Heart left ventricle (tissue), 16 donors: Measurements from ENCODE around the gene IQGAP2. TPM values are rescaled to one million over a fixed set of nuclear protein-coding genes. Genes with fewer than 3 reads are reported as not detected.

Experiments used
- ATAC-seq, 4 donors: fragments of 200-7000 bp; cut with Tn5 transposase; one replicate each; pipeline ENCODE4 v1.9.1; 2020 to 2022; ENCODE audit warnings: moderate library complexity in 4 of 4, mild to moderate bottlenecking in 3 of 4, moderate number of reproducible peaks in 1 of 4
- DNase-seq, 5 donors: peaks; one replicate each; pipeline ENCODE4 v3.0.0-alpha.2; 2020
- H3K27ac ChIP-seq, 12 donors: fragments of 200-600 bp; sonication (generic) in 4 of 12; one replicate each; pipeline versions ENCODE4 v1.5.0 to v1.8.0; 2016 to 2022; ENCODE audit warnings: mild to moderate bottlenecking in 2 of 12
- H3K27me3 ChIP-seq, 9 donors: fragments of 200-600 bp; sonication (generic) in 2 of 9; one replicate each; pipeline versions ENCODE4 v1.5.1 to v1.8.0; 2016 to 2022; ENCODE audit warnings: mild to moderate bottlenecking in 3 of 9
- H3K36me3 ChIP-seq, 9 donors: fragments of 200-600 bp; sonication (generic) in 2 of 9; one replicate each; pipeline versions ENCODE4 v1.5.0 to v1.8.0; 2018 to 2022; ENCODE audit warnings: mild to moderate bottlenecking in 2 of 9
- H3K4me1 ChIP-seq, 12 donors: fragments of 200-600 bp; sonication (generic) in 4 of 12; one replicate each; pipeline versions ENCODE4 v1.5.0 to v1.8.0; 2016 to 2022; ENCODE audit warnings: mild to moderate bottlenecking in 3 of 12
- H3K4me3 ChIP-seq, 12 donors: fragments of 200-600 bp; sonication (generic) in 4 of 12; one replicate each; pipeline versions ENCODE4 v1.5.0 to v1.8.0; 2017 to 2022; ENCODE audit warnings: mild to moderate bottlenecking in 9 of 12, moderate library complexity in 4 of 12
- H3K9me3 ChIP-seq, 12 donors: fragments of 200-600 bp; sonication (generic) in 4 of 12; one replicate each; pipeline versions ENCODE4 v1.5.0 to v1.8.0; 2016 to 2022; ENCODE audit warnings: mild to moderate bottlenecking in 1 of 12
- POLR2A ChIP-seq, 2 donors: fragments of 450-650 bp; IDR thresholded peaks; one replicate each; pipeline ENCODE4 v1.6.1; 2017; ENCODE audit warnings: antibody characterized with exemption in 2 of 2, mild to moderate bottlenecking in 2 of 2, moderate library complexity in 2 of 2
- WGBS, 4 donors: extraction: QIAGEN DNeasy Blood & Tissue Kit in 2 of 4; methylation state at CpG; one replicate each; pipeline versions ENCODE4 v1.1.5 to v1.1.7; 2013 to 2018; 5-methylcytosine and 5-hydroxymethylcytosine counted together
- intact Hi-C, 10 donors: fragments of 100-400 bp; cut with DNase I; formaldehyde crosslinking; loops; one replicate each; pipeline versions ENCODE4 v1.11.1 to v1.14.2; 2022
- polyA plus RNA-seq, 2 donors: library from polyadenylated mRNA; stranded (reverse); fragments of 200-250 nt; gene quantifications; one replicate each; pipeline ENCODE4 v1.2.3, GENCODE V29; 2013
- total RNA-seq, 9 donors: library from RNA; depleted of rRNA in 2 of 9; stranded (reverse); fragments of >200 nt in 2 of 9; fragmentation: NEBNext Ultra II Directional in 3 of 9; extraction: Animal tissue kit (Norgen Biotek cat#: 25700) in 3 of 9; gene quantifications; one replicate each; pipeline versions ENCODE4 v1.1.0 to v1.2.4, GENCODE V29; 2016 to 2023
- TF ChIP-seq, protein P1 (sequence below), 12 donors: fragments of 200-600 bp; sonication (generic) in 4 of 12; IDR thresholded peaks; one replicate each; pipeline versions ENCODE4 v1.5.0 to v1.8.0; 2018 to 2022; ENCODE audit warnings: antibody characterized with exemption in 12 of 12, mild to moderate bottlenecking in 5 of 12
- donor health status: ischemic (EF 13 %, LVEDD 7.1; RV severe dilation, severe dysfunction).
- donor health status: healthy with polysubstance abuse.
- donor health status: DM: no; HTN: yes; CAD: no.
- donor health status: DM: no; HTN: no; CAD: no.
- donor health status: ischemic (EF 25% LVEDD 6.9; RV normal size, moderate dysfunction).
- donor health status: ischemic (EF 25% LVEDD 5.7; RV mildly dilated, moderate dysfunction).
- donor health status: healthy.
- donor health status: DM: yes; HTN: yes; CAD: no.
- donor health status: ischemic (EF 35%, LVEDD 5.7; RV mildly dilated, moderate dysfunction).
- donor health status: nonischemic (EF 11% LVEDD 7.7; RV severe dilation, severe dysfunction).
- donor health status: DM: yes; HTN: yes; CAD: no.
- donor health status: PGD.
- donor health status: ischemic (EF 29% LVEDD 5.4; RV normal size, mild dysfunction).
- donor health status: nonischemic (EF 23%, LVEDD 6.1; RV moderate dilation, normal function).

Gene IQGAP2
- total and polyA plus RNA-seq, 11 donors: 1.7 to 35.4 (median 6.1) TPM

DNA sequence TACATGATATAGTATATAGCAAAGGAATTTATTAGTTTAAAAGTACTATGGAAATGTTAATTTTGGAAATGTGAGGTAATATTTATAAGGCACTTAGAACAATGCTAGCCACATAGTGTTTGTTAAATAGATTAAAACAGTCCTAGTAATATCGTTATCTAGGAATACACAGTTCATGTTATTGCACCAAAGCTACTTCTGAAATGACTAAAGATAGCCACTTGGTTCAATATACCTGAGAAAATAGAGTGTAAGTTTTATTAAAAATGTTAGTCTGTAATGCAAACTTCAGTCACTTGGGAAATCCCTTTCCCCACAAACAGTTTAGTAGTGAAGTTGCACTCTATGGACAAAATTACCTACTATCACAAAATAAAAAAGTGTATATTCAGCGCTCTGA is 297.5 kb downstream of the IQGAP2 start:
- intact Hi-C loops: no loop called here
- H3K27ac ChIP-seq: no peak overlapping the region
- no peak overlapping the region for H3K4me3 ChIP-seq
- no peak for ATAC-seq
- TF ChIP-seq POLR2A (IDR thresholded peaks at IDR 0.05): no peak
- TF ChIP-seq, protein P1, sequence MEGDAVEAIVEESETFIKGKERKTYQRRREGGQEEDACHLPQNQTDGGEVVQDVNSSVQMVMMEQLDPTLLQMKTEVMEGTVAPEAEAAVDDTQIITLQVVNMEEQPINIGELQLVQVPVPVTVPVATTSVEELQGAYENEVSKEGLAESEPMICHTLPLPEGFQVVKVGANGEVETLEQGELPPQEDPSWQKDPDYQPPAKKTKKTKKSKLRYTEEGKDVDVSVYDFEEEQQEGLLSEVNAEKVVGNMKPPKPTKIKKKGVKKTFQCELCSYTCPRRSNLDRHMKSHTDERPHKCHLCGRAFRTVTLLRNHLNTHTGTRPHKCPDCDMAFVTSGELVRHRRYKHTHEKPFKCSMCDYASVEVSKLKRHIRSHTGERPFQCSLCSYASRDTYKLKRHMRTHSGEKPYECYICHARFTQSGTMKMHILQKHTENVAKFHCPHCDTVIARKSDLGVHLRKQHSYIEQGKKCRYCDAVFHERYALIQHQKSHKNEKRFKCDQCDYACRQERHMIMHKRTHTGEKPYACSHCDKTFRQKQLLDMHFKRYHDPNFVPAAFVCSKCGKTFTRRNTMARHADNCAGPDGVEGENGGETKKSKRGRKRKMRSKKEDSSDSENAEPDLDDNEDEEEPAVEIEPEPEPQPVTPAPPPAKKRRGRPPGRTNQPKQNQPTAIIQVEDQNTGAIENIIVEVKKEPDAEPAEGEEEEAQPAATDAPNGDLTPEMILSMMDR (IDR thresholded peaks at IDR 0.05): no peak
- no peak for DNase-seq
- WGBS, 4 donors: 90 to 95% (median 92%) methylated on average over 2 of the region's 2 CpGs
- H3K27me3 ChIP-seq: no peaks in the 10 kb centered on the region
- no peaks in the 10 kb centered on the region for H3K9me3 ChIP-seq
- H3K36me3 ChIP-seq: peaks cover 0 to 38% (median 0%) of the 10 kb centered on the region in 9 donors
- peaks cover 0 to 14% (median 2%) of the 10 kb centered on the region in 12 donors for H3K4me1 ChIP-seq

DNA sequence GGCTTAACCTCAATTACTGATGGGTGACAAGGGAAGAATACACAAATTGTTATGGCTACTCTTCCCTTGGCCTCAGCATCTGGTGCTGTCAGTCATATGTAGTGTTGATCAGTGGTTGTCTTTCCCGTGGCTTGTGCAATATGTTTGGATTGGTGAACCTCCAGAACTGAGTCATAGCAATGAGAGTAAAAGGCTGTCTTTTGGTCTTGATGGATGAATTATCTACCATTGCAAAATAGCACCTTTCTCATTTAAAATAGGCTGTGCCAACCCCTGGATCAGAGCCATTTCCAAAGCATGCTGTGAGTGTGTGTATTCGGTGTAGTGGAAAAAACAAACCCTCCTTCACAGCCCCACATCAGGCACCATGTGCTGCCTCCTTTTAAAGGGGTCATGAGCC is 298.2 kb downstream of the IQGAP2 start:
- H3K27me3 ChIP-seq: no peaks in the 10 kb centered on the region
- no peak overlapping the region for H3K4me3 ChIP-seq
- intact Hi-C loops: no loop called here
- H3K27ac ChIP-seq: no peak overlapping the region
- peaks cover 0 to 12% (median 2%) of the 10 kb centered on the region in 12 donors for H3K4me1 ChIP-seq
- DNase-seq (peak in 1 of 5 donors; percentile 33), ATAC-seq (peak in 2 of 4 donors; percentile 76 to 93)
- H3K36me3 ChIP-seq: peaks cover 0 to 35% (median 0%) of the 10 kb centered on the region in 9 donors
- no peak for TF ChIP-seq POLR2A (IDR thresholded peaks at IDR 0.05)
- TF ChIP-seq, protein P1 (IDR thresholded peaks at IDR 0.05): no peak
- no peaks in the 10 kb centered on the region for H3K9me3 ChIP-seq
- WGBS, 4 donors: 68 to 71% (median 70%) methylated on average over 2 of the region's 2 CpGs

DNA sequence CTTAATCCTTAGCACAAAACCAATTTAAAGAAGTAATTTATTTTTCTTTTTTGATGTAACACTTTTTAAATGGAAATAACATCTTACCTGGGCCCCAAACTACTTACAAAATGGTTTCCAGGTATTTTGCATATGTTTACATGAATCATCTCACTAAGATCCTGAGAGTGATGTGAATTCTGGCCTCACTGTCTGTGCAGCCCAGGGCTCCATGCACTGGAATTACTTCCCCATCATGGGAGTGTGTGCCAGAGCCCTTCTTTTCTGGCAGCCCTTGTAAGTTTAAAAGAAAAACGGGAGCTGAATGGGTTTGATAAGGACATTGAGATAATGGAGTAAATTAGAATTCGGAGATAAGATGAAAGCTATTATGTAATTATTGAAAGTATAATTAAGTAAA is 300.6 kb downstream of the IQGAP2 start:
- Histone ChIP-seq H3K4me3 (no peak overlapping the region), H3K36me3 (peaks cover 0 to 30% (median 0%) of the 10 kb centered on the region in 9 donors), H3K27ac (no peak overlapping the region), H3K4me1 (peaks cover 0 to 7% (median 0%) of the 10 kb centered on the region in 12 donors), H3K27me3 (no peaks in the 10 kb centered on the region), H3K9me3 (no peaks in the 10 kb centered on the region)
- no peak for ATAC-seq
- TF ChIP-seq, protein P1 (IDR thresholded peaks at IDR 0.05): no peak
- TF ChIP-seq POLR2A (IDR thresholded peaks at IDR 0.05): no peak
- intact Hi-C loops: no loop called here
- no peak for DNase-seq
- WGBS, 4 donors: 50 to 58% (median 53%) methylated on average over 2 of the region's 2 CpGs

DNA sequence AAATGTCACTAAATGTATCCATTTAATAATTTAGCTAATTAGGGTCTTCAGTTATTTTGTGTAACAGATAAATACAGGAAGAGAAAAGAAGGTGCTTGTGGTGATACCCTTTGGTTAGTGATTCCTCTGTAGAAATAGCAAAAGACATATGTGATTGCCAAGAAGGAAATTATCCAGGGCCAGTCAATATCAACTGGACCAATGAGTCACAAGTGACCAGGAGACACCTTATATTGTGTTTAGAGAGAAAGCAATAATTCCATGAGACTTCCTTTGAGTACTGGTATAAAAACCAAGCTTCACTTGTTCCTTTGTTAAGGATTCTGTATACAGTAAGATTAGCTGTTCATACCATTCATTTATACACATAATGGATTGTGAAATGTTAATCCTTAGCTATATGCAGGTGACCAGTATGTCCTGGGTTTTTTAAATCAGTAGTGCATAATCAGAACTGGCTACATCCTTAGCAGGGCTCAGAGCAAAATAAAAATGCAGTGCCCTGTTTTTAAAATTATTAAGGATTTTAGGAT is 301.1 kb downstream of the IQGAP2 start:
- no peak overlapping the region for H3K4me3 ChIP-seq
- H3K4me1 ChIP-seq: peaks cover 0 to 7% (median 0%) of the 10 kb centered on the region in 12 donors
- peaks cover 0 to 25% (median 0%) of the 10 kb centered on the region in 9 donors for H3K36me3 ChIP-seq
- DNase-seq (no peak), ATAC-seq (no peak)
- no peak for TF ChIP-seq POLR2A (IDR thresholded peaks at IDR 0.05)
- TF ChIP-seq, protein P1 (IDR thresholded peaks at IDR 0.05): no peak
- H3K27me3 ChIP-seq: no peaks in the 10 kb centered on the region
- intact Hi-C loops: no loop called here
- no peaks in the 10 kb centered on the region for H3K9me3 ChIP-seq
- no peak overlapping the region for H3K27ac ChIP-seq
